Urothelium cell line (cell line): ENCODE results near the gene ATRX.
"Not testable (repeated sequence)": the region's sequence is repeated elsewhere in the genome, so short reads cannot be mapped to it uniquely, and the experiment has no call there.

Source experiments
- DNase-seq: peaks from one replicate; pipeline ENCODE4 v3.0.0; 2011; ENCODE audit warnings: low spot score, mixed read lengths
- FAIRE-seq: peaks from 2 replicates; lab custom pipeline; 2011; peaks lifted over from hg19 to GRCh38; lab: Jason Lieb, UNC

The ATRX gene

GRCh38 chrX:77502951-77503525 lies 283.0 kb downstream of the ATRX start:
- DNase-seq (no peak), FAIRE-seq (no peak)

- not testable (repeated sequence) for DNase-seq, FAIRE-seq
Observed at GRCh38 chrX:77500164-77500563, 285.9 kb downstream of the ATRX start.

- DNase-seq: no peak
- FAIRE-seq: no peak
Observed at GRCh38 chrX:77493677-77494553, 292.1 kb downstream of the ATRX start.

GRCh38 chrX:77484045-77484444 lies 302.0 kb downstream of the ATRX start:
- no peak for FAIRE-seq
- no peak for DNase-seq

GRCh38 chrX:77455437-77455836 lies 330.6 kb downstream of the ATRX start:
- FAIRE-seq: no peak
- no peak for DNase-seq
